Measurements from ENCODE around the gene GPR107. TPM values are rescaled to one million over a fixed set of nuclear protein-coding genes. Genes with fewer than 3 reads are reported as not detected.

The GPR107 gene
- total and polyA plus RNA-seq, 2 of the 8 experiments (the other 6 are each of a cell fraction or from before 2014, with no cell fraction given): 19.3 to 30.7 TPM

- TF ChIP-seq, protein P1, sequence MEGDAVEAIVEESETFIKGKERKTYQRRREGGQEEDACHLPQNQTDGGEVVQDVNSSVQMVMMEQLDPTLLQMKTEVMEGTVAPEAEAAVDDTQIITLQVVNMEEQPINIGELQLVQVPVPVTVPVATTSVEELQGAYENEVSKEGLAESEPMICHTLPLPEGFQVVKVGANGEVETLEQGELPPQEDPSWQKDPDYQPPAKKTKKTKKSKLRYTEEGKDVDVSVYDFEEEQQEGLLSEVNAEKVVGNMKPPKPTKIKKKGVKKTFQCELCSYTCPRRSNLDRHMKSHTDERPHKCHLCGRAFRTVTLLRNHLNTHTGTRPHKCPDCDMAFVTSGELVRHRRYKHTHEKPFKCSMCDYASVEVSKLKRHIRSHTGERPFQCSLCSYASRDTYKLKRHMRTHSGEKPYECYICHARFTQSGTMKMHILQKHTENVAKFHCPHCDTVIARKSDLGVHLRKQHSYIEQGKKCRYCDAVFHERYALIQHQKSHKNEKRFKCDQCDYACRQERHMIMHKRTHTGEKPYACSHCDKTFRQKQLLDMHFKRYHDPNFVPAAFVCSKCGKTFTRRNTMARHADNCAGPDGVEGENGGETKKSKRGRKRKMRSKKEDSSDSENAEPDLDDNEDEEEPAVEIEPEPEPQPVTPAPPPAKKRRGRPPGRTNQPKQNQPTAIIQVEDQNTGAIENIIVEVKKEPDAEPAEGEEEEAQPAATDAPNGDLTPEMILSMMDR (IDR thresholded peaks at IDR 0.05; ENCODE audit: control extremely low read depth in 1 of 3, insufficient read depth in 1 of 3, low read depth in 1 of 3, low read length in 3 of 3): peak in 2 of 3 experiments; percentile 37 to 49; a peak in 3 of 4 replicates
- TF ChIP-seq CEBPB (IDR thresholded peaks at IDR 0.05; ENCODE audit: low read depth, low read length) (no peak), KDM1A (IDR thresholded peaks at IDR 0.05; ENCODE audit: borderline replicate concordance, low read length) (no peak), EZH2 (IDR thresholded peaks at IDR 0.05; ENCODE audit: low read depth, low read length, severe bottlenecking) (no peak), RXRA (IDR thresholded peaks at IDR 0.05; ENCODE audit: insufficient read depth, low read depth, low read length) (no peak), TAF1 (IDR thresholded peaks at IDR 0.05; ENCODE audit: low read depth, low read length) (no peak)
Measured at GRCh38 chr9:130167927-130168326, 114.2 kb downstream of the GPR107 start (continued).
